Measurements from ENCODE around the gene MRPS23. TPM values are rescaled to one million over a fixed set of nuclear protein-coding genes. Genes with fewer than 3 reads are reported as not detected.

The MRPS23 gene
- total and polyA plus RNA-seq, 2 of the 13 experiments (the other 11 are each of a cell fraction or from before 2014, with no cell fraction given) = 63.2 to 181 TPM

- TF ChIP-seq HMGXB4 (CRISPR knock-in tag; IDR thresholded peaks at IDR 0.05; ENCODE audit: borderline replicate concordance in 1 of 2, low read depth in 1 of 2) (no peak), ZNF296 (CRISPR knock-in tag; conservative IDR thresholded peaks at IDR 0.05) (no peak), ZNF546 (CRISPR knock-in tag; conservative IDR thresholded peaks at IDR 0.05) (no peak), NR2C2 (CRISPR knock-in tag; IDR thresholded peaks at IDR 0.05; ENCODE audit: borderline replicate concordance) (no peak), ZNF549 (CRISPR knock-in tag; IDR thresholded peaks at IDR 0.05) (no peak), SIX4 (CRISPR knock-in tag; IDR thresholded peaks at IDR 0.05) (no peak), ZNF225 (CRISPR knock-in tag; IDR thresholded peaks at IDR 0.05) (no peak), ZNF879 (CRISPR knock-in tag; IDR thresholded peaks at IDR 0.05) (0 out of 2 replicates have a peak, but pooled peaks have one; percentile 29), ZNF772 (CRISPR knock-in tag; IDR thresholded peaks at IDR 0.05) (0 out of 2 replicates have a peak, but pooled peaks have one; percentile 44), ARHGAP35 (CRISPR knock-in tag; IDR thresholded peaks at IDR 0.05; ENCODE audit: borderline replicate concordance) (no peak), PREB (CRISPR knock-in tag; IDR thresholded peaks at IDR 0.05) (no peak), HNRNPLL (IDR thresholded peaks at IDR 0.05; ENCODE audit: low read depth, low read length, poor library complexity, severe bottlenecking) (no peak), ZNF577 (CRISPR knock-in tag; IDR thresholded peaks at IDR 0.05; ENCODE audit: borderline replicate concordance, low read depth) (no peak), ZMYM3 (CRISPR knock-in tag; IDR thresholded peaks at IDR 0.05) (peak; percentile 57; the same call in 1 of the 2 replicates), ZSCAN25 (CRISPR knock-in tag; IDR thresholded peaks at IDR 0.05) (no peak), DRAP1 (CRISPR knock-in tag; IDR thresholded peaks at IDR 0.05) (no peak), CENPT (CRISPR knock-in tag; IDR thresholded peaks at IDR 0.05; ENCODE audit: low read depth) (no peak), NRL (CRISPR knock-in tag; IDR thresholded peaks at IDR 0.05; ENCODE audit: borderline replicate concordance) (no peak), ZNF7 (CRISPR knock-in tag; IDR thresholded peaks at IDR 0.05) (peak; percentile 44; the same call in 1 of the 2 replicates), ZNF713 (CRISPR knock-in tag; IDR thresholded peaks at IDR 0.05) (no peak), REL (CRISPR knock-in tag; conservative IDR thresholded peaks at IDR 0.05) (no peak), ZNF589 (CRISPR knock-in tag; conservative IDR thresholded peaks at IDR 0.05) (no peak; the same call in 1 of the 2 replicates)
- TF ChIP-seq, protein P1, sequence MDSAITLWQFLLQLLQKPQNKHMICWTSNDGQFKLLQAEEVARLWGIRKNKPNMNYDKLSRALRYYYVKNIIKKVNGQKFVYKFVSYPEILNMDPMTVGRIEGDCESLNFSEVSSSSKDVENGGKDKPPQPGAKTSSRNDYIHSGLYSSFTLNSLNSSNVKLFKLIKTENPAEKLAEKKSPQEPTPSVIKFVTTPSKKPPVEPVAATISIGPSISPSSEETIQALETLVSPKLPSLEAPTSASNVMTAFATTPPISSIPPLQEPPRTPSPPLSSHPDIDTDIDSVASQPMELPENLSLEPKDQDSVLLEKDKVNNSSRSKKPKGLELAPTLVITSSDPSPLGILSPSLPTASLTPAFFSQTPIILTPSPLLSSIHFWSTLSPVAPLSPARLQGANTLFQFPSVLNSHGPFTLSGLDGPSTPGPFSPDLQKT (CRISPR knock-in tag; IDR thresholded peaks at IDR 0.05; ENCODE audit: borderline replicate concordance) = no peak
- TF ChIP-seq, protein P2, sequence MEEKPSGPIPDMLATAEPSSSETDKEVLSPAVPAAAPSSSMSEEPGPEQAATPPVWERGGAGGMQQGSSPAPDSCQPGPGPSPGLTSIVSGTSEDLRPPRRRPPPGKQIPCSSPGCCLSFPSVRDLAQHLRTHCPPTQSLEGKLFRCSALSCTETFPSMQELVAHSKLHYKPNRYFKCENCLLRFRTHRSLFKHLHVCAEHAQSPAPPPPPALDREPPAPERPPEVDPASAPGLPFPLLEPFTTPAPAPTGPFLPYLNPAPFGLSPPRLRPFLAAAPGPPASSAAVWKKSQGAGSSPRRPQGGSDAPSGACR (CRISPR knock-in tag; IDR thresholded peaks at IDR 0.05) = no peak; the same call in 1 of the 2 replicates
Measured at GRCh38 chr17:57832314-57833178, 17.3 kb downstream of the MRPS23 start (continued).

Measured in HepG2 (cell line).